ENCODE data around the gene PRRG1.
"Not testable (repeated sequence)": the region's sequence is repeated elsewhere in the genome, so short reads cannot be mapped to it uniquely, and the experiment has no call there.

DNA sequence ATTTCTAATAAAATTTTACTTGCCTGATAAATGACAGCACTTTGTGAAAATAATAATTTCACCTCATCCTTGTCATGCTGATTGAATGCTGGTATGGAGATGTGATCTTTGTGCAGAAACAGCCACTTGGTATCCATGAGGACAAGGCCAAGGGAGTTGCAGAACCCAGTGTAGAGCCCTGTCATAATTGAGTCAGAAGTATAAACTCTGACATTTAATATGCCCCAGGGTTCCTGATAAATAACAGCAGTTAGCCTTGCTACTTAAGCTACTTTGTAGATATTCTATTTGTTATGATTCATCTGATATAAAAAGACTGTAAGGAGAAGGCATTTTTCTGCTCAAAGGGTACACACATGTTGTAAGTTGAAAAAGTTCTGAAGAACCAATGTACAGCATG lies 149.2 kb downstream of the PRRG1 start:
- not testable (repeated sequence) for TF ChIP-seq POLR2A (IDR thresholded peaks at IDR 0.05)
- TF ChIP-seq, protein P1, sequence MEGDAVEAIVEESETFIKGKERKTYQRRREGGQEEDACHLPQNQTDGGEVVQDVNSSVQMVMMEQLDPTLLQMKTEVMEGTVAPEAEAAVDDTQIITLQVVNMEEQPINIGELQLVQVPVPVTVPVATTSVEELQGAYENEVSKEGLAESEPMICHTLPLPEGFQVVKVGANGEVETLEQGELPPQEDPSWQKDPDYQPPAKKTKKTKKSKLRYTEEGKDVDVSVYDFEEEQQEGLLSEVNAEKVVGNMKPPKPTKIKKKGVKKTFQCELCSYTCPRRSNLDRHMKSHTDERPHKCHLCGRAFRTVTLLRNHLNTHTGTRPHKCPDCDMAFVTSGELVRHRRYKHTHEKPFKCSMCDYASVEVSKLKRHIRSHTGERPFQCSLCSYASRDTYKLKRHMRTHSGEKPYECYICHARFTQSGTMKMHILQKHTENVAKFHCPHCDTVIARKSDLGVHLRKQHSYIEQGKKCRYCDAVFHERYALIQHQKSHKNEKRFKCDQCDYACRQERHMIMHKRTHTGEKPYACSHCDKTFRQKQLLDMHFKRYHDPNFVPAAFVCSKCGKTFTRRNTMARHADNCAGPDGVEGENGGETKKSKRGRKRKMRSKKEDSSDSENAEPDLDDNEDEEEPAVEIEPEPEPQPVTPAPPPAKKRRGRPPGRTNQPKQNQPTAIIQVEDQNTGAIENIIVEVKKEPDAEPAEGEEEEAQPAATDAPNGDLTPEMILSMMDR (IDR thresholded peaks at IDR 0.05), result not testable (repeated sequence)

Measured in body of pancreas (tissue), 4 donors.